GM04503 (cell line): ENCODE measurements around the gene MUC5B.
"Not testable (repeated sequence)": the region's sequence is repeated elsewhere in the genome, so short reads cannot be mapped to it uniquely, and the experiment has no call there.

ENCODE experiments used
- DNase-seq: peaks from one replicate; pipeline ENCODE4 v3.0.0-alpha.2; 2012; ENCODE audit warnings: low read depth

MUC5B gene

DNA sequence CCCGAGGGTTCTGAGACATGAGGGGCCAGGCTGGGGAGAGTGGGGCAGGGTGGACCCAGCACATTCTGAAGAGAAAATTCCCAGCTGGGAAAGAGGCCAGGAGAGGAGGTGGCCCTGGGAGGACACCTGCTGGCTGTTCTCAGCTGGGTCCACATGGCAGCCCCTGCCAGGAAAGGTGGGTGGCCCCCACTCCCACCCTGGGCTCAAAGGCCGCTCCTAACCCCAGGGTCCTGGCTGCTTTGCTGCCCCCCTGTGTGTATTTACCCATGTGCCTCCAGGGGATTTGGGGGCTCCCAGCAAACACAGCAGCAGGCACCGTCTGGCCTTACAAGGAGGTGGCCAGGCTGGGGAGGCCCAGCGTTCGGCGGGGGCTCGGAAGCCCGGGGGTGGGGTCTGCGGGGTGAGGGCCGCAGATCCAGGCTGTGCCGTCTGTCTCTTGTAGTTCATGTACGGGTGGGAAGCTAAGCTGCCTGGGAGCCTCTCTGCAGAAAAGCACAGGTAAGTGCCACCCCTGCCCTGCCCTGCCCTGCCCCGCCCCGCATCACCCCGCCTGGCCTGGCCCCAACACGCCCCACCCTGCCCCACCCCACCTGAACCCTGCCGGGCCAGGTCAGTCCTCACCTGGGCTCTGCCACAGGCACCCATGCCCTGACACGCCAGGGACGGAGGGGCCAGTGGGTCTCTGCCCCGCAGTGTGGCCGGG is 10.6 kb downstream of the MUC5B start:
- no peak for DNase-seq

DNA sequence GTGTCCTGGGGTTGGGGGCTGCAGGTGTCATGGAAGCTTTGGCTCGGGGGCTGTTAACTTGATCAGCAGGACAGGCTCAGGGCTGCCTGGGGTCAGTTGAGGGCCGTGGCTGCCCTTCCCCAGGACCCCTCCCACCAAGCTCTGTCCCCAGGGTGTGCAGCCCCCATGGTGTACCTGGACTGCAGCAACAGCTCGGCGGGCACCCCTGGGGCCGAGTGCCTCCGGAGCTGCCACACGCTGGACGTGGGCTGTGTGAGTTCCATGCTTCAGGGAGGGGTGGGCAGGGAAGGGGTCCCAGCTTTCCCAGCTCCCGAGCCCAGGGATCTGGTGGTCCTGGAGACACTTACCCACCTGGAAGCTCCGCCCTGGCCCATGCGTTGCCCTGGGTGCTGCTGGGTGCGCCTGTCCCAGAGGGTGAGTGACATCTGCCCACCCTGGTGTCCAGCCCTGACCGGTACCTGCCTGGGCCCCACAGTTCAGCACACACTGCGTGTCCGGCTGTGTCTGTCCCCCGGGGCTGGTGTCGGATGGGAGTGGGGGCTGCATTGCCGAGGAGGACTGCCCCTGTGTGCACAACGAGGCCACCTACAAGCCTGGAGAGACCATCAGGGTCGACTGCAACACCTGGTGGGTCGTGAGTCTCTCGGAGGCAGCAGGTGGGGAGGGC is 11.3 kb downstream of the MUC5B start:
- DNase-seq: no peak

DNA sequence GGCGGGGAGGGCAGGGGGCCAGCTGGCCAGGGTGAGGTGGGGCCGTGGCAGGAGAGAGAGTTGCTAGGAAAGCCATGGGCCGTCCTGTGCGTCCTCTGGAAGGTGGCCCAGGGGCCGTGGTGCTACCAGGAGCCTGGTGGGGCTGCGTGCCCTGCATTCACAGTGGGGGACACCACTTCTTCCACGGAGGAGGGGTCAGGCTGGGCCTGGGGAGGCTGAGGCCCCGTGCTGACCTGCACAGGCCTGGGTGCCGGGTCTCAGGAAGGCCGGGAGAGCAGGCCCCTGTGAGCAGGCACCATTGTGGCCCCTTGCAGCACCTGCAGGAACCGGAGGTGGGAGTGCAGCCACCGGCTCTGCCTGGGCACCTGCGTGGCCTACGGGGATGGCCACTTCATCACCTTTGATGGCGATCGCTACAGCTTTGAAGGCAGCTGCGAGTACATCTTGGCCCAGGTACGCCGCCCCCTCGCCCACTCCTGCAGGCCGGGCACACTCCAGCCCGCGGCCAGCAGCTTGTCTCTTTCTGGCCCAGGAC is 12.0 kb downstream of the MUC5B start:
- DNase-seq: no peak

DNA sequence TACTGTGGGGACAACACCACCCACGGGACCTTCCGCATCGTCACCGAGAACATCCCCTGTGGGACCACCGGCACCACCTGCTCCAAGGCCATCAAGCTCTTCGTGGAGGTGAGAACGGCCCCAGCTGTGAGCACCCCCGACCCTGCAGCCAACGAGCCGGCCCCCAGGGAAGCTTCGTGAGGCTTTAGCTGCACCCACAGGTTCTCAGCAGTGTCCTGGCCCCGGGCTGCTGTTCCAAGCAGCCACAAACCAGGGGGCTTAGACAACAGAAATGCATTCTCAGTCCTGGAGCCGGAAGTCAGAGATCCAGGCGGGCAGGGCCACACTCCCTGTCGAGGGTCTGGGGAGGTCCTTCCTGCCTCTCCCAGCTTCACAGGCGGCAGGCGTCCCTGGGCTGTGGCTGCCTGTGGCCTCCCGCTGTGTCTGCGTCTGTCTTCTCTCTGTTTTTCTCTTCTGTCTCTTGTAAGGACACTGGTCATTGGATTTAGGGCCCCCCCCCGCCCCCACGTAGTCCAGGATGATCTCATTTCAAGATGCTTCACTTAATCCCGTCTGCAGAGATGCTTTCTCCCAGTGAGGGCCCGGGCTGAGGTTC is 12.5 kb downstream of the MUC5B start:
- DNase-seq: no peak

DNA sequence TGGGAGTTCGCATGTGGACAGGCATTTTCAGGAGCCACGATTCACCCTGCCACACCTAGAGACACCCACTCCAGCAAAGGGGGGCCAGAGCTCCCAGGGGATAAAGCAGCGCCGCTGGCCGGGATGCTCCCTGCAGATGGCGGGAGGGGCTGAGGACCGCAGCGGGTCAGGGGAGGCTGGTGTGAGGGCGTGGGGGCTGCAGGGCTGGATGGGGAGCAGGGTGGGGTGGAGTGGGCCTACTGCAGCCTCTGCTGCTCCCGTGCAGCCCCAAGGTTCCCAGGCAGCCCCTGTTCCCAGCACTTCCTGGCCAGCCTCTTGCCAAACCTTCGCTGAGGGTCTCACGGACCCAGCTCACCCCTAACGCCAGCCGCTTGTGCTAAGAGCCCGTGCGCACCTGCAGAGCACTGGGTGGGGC is 13.0 kb downstream of the MUC5B start:
- no peak for DNase-seq

DNA sequence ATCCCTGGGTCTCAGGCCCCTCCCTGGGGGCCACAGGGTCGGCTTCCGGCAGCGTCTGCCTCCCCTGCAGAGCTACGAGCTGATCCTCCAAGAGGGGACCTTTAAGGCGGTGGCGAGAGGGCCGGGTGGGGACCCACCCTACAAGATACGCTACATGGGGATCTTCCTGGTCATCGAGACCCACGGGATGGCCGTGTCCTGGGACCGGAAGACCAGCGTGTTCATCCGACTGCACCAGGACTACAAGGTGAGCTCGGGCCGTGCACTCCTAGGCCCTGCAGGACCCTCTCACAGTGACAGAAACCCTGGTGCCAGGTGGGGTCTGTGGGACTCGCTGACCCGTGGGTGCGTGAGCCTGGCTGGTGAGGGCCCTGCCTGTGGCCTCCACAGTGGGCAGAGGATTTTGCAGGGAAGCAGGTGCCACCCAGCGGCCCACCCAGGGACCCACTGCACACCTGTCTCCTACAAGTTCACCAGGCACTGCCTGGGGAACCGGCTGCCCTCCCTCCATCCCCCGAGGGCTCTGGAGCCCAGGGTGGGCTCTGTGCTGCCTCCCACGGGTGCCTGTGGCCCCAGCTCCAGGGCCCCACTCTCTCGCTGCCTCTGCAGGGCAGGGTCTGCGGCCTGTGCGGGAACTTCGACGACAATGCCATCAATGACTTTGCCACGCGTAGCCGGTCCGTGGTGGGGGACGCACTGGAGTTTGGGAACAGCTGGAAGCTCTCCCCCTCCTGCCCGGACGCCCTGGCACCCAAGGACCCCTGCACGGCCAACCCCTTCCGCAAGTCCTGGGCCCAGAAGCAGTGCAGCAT is 13.7 kb downstream of the MUC5B start:
- no peak for DNase-seq

DNA sequence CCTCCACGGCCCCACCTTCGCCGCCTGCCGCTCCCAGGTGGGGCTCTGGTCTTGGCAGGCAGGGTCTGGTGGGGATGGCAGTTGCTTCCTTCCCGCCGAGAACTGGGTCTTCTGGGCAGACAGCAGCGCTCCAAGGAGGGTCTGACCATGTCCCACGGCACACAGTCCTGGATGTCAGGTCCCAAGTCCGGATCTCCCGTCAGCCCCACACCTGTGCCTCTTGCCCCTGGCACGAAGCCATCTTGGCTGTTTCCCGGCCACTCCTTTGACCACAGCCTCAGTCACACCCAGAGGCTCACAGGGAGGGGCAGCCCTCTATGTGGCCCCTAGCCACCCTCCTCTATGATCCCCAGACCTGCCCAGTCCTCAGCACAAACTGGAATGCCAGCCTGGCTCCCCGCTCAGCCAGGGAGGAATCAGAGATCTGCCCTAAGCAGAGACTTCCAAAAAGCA is 14.3 kb downstream of the MUC5B start:
- no peak for DNase-seq

DNA sequence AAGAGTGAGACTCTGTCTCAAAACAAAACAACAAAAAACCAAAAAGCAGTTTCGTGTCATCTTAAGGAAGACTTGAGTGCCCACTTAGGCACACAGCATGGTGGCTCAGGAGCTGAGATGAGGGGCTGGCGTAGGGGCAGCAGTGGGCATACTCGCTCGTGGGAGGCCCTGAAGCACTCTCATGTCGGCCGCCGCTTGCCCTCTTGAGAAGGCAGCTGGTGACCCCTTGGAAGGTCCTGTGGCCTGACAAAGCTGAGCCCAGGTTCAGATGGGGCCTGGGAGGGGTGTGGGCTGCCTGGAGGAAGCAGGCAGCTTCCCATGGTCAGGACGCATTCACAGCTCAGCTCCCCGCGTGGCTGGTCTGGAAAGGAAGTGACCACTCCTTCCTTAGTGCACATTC is 15.0 kb downstream of the MUC5B start:
- no peak for DNase-seq

DNA sequence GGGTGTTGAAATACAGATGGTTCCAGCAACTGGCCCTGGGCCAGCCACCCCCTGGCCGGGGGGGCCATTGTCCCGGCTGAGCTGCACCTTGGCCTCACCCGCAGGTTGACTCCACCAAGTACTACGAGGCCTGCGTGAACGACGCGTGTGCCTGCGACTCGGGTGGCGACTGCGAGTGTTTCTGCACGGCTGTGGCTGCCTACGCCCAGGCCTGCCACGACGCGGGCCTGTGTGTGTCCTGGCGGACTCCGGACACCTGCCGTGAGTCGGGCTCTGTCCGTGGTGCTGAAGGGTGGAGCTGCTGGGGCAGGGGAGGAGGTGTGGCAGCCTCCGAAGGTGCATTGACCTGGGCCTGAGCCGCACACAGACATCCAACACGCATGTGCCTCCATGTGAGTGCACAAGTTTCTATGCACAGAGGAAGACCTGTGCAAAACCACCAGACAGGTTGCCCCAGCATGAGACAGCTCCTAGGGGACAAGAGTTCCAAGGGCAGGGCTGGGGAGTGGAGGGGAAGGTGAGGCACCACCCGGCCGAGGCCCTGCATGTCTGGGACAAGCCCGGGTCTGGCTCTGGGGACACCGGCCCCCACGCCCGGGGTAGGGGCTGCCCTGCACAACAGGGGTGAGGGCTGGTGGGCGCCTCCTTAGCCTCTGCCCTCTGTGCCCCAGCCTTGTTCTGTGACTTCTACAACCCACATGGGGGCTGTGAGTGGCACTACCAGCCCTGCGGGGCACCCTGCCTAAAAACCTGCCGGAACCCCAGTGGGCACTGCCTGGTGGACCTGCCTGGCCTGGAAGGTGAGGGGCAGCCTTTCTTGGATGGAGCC is 16.1 kb downstream of the MUC5B start:
- DNase-seq: no peak

DNA sequence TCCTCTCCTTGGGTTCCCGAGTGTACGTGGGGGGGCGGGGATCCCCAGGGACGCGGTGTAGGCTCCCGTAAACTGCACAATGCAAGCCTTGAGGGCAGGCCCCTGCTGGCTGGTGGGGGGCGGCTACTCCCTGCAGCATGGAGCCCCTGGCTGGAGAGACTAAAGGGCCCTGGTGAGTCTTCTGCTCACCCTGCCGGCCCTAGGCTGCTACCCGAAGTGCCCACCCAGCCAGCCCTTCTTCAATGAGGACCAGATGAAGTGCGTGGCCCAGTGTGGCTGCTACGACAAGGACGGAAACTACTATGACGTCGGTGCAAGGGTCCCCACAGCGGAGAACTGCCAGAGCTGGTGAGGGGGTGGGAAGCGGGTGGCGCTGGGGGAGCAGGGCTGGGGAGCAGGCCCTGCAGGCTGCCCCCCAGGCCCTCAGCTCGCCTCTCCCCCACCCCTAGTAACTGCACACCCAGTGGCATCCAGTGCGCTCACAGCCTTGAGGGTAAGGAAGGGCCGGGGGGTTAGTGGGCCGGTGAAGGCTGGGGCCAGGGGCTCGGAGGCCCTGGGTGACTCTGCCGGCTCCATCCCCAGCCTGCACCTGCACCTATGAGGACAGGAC is 16.8 kb downstream of the MUC5B start:
- no peak for DNase-seq

DNA sequence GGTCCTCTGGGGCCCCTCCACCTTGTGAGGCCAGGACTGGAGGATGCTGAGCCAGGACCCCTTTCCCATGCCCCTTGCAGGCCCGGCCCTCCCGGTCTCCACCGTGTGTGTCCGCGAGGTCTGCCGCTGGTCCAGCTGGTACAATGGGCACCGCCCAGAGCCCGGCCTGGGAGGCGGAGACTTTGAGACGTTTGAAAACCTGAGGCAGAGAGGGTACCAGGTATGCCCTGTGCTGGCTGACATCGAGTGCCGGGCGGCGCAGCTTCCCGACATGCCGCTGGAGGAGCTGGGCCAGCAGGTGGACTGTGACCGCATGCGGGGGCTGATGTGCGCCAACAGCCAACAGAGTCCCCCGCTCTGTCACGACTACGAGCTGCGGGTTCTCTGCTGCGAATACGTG is 17.9 kb downstream of the MUC5B start:
- no peak for DNase-seq

DNA sequence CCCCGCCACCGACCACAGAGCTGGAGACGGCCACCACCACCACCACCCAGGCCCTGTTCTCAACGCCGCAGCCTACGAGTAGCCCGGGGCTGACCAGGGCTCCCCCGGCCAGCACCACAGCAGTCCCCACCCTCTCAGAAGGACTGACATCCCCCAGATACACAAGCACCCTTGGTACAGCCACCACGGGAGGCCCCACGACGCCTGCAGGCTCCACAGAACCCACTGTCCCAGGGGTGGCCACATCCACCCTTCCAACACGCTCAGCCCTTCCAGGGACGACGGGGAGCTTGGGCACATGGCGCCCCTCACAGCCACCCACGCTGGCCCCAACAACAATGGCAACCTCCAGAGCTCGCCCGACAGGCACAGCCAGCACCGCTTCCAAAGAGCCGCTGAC is 18.8 kb downstream of the MUC5B start:
- no peak for DNase-seq

DNA sequence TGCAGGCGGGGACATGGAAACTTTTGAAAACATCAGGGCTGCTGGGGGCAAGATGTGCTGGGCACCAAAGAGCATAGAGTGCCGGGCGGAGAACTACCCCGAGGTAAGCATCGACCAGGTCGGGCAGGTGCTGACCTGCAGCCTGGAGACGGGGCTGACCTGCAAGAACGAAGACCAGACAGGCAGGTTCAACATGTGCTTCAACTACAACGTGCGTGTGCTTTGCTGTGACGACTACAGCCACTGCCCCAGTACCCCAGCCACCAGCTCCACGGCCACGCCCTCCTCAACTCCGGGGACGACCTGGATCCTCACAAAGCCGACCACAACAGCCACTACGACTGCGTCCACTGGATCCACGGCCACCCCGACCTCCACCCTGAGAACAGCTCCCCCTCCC is 19.4 kb downstream of the MUC5B start:
- no peak for DNase-seq

DNA sequence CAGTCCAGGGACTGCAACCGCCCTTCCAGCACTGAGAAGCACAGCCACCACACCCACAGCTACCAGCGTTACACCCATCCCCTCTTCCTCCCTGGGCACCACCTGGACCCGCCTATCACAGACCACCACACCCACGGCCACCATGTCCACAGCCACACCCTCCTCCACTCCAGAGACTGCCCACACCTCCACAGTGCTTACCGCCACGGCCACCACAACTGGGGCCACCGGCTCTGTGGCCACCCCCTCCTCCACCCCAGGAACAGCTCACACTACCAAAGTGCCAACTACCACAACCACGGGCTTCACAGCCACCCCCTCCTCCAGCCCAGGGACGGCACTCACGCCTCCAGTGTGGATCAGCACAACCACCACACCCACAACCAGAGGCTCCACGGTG is 19.9 kb downstream of the MUC5B start:
- DNase-seq: not testable (repeated sequence)

DNA sequence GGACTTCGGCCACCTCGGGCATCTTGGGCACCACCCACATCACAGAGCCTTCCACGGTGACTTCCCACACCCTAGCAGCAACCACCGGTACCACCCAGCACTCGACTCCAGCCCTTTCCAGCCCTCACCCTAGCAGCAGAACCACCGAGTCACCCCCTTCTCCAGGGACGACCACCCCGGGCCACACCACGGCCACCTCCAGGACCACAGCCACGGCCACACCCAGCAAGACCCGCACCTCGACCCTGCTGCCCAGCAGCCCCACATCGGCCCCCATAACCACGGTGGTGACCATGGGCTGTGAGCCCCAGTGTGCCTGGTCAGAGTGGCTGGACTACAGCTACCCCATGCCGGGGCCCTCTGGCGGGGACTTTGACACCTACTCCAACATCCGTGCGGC is 20.7 kb downstream of the MUC5B start:
- not testable (repeated sequence) for DNase-seq

DNA sequence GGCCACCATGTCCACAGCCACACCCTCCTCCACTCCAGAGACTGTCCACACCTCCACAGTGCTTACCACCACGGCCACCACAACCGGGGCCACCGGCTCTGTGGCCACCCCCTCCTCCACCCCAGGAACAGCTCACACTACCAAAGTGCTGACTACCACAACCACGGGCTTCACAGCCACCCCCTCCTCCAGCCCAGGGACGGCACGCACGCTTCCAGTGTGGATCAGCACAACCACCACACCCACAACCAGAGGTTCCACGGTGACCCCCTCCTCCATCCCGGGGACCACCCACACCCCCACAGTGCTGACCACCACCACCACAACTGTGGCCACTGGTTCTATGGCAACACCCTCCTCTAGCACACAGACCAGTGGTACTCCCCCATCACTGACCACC is 21.7 kb downstream of the MUC5B start:
- DNase-seq: not testable (repeated sequence)

DNA sequence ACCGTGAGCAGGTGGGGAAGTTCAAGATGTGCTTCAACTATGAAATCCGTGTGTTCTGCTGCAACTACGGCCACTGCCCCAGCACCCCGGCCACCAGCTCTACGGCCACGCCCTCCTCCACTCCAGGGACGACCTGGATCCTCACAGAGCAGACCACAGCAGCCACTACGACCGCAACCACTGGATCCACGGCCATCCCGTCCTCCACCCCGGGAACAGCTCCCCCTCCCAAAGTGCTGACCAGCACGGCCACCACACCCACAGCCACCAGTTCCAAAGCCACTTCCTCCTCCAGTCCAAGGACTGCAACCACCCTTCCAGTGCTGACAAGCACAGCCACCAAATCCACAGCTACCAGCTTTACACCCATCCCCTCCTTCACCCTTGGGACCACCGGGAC is 22.9 kb downstream of the MUC5B start:
- not testable (repeated sequence) for DNase-seq

DNA sequence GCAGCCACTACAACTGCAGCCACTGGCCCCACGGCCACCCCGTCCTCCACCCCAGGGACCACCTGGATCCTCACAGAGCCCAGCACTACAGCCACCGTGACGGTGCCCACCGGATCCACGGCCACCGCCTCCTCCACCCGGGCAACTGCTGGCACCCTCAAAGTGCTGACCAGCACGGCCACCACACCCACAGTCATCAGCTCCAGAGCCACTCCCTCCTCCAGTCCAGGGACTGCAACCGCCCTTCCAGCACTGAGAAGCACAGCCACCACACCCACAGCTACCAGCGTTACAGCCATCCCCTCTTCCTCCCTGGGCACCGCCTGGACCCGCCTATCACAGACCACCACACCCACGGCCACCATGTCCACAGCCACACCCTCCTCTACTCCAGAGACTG is 23.4 kb downstream of the MUC5B start:
- DNase-seq: not testable (repeated sequence)

DNA sequence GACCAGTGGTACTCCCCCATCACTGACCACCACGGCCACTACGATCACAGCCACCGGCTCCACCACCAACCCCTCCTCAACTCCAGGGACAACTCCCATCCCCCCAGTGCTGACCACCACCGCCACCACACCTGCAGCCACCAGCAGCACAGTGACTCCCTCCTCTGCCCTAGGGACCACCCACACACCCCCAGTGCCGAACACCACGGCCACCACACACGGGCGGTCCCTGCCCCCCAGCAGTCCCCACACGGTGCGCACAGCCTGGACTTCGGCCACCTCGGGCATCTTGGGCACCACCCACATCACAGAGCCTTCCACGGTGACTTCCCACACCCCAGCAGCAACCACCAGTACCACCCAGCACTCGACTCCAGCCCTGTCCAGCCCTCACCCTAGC is 24.2 kb downstream of the MUC5B start:
- DNase-seq: not testable (repeated sequence)

DNA sequence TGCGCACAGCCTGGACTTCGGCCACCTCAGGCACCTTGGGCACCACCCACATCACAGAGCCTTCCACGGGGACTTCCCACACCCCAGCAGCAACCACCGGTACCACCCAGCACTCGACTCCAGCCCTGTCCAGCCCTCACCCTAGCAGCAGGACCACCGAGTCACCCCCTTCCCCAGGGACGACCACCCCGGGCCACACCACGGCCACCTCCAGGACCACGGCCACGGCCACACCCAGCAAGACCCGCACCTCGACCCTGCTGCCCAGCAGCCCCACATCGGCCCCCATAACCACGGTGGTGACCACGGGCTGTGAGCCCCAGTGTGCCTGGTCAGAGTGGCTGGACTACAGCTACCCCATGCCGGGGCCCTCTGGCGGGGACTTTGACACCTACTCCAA is 26.1 kb downstream of the MUC5B start:
- not testable (repeated sequence) for DNase-seq

DNA sequence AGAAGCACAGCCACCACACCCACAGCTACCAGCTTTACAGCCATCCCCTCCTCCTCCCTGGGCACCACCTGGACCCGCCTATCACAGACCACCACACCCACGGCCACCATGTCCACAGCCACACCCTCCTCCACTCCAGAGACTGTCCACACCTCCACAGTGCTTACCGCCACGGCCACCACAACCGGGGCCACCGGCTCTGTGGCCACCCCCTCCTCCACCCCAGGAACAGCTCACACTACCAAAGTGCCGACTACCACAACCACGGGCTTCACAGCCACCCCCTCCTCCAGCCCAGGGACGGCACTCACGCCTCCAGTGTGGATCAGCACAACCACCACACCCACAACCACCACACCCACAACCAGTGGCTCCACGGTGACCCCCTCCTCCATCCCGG is 27.5 kb downstream of the MUC5B start:
- DNase-seq: not testable (repeated sequence)
